IPS DF 4.7 (cell line): ENCODE data around the gene ACSL4.
"Not testable (repeated sequence)": the region's sequence is repeated elsewhere in the genome, so short reads cannot be mapped to it uniquely, and the experiment has no call there.

Experiments
- DNase-seq: peaks from one replicate; pipeline ENCODE4 v3.0.0-alpha.2; 2013; ENCODE audit warnings: low spot score; ENCODE audit errors: extremely low read depth

Gene ACSL4

DNA sequence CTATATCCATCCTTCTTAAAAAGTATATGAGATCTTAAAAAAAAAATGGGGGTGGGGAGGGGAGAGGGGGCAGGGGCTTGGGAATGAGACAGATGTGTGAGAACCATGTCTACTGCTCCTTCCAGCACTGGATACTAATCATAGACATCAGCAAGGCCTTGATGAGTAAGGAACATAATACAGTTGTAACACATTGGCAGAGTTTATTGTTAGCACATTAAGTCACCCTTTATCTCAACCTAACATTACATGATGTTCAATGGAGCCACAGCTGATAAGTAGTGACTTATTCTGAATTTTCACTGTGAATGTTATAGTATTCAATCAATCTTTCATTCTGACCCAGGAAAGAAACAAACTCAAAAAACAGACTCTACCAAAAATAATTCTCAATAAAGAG lies 60.8 kb downstream of the ACSL4 start:
- DNase-seq = no peak

DNA sequence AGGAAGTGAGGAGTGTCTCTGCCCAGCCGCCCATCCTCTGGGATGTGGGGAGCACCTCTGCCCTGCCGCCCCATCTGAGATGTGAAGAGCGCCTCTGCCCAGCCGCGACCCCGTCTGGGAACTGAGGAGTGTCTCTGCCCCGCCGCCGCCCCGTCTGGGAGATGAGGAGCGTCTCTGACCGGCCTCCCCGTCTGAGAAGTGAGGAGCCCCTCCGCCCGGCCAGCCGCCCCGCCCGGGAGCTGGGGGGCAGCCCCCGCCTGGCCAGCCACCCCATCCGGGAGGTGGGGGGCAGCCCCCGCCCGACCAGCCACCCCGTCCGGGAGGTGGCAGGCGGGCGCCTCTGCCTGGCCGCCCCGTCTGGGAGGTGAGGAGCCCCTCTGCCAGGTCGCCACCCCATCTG lies 61.9 kb downstream of the ACSL4 start:
- DNase-seq = not testable (repeated sequence)

DNA sequence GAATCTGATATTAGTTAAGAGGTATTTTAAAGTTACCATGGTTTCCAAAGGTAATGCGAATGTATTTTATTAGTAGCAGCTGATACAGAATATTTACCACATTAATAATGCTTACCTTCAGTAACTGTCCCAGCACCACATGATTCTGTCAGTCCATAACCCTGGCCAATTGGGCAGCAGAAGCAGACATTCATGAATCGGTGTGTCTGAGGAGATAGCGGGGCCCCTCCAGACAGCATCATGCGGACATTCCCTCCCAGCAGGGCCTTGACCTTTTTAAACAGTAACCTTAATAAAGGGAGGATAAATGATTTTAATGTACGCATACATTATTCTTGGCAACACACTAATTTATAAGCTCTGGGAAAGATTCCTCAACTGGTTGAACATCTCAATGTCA lies 65.1 kb downstream of the ACSL4 start:
- no peak for DNase-seq

DNA sequence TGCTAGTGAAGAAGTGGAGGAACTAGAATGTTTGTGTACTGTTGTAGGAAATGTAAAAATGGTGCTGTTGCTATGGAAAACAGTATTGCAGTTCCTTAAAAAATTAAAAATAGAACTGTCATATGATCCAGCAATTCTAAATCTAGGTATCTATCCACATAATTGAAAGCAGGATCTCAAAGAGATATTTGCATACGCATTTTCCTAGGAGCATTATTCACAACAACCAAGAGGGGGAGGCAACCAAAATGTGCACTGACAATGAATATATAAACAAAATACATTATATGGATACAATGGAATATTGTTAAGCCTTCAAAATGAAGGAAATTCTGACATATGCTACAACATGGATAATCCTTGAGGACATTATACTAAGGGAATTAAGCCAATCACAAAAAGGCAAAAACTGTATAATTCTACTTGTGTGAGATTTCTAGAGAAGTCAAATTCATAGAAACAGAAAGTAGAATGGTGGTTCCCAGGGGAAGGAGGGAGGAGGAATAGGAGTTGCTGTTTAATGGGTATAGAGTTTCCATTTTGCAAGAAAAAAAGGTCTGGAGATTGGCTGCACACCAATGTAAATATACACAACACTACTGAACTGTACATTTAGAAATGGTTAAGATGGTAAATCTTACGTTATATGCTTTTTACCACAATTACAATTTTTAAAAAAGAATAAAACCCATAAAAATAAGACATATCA lies 72.5 kb downstream of the ACSL4 start:
- no peak for DNase-seq

DNA sequence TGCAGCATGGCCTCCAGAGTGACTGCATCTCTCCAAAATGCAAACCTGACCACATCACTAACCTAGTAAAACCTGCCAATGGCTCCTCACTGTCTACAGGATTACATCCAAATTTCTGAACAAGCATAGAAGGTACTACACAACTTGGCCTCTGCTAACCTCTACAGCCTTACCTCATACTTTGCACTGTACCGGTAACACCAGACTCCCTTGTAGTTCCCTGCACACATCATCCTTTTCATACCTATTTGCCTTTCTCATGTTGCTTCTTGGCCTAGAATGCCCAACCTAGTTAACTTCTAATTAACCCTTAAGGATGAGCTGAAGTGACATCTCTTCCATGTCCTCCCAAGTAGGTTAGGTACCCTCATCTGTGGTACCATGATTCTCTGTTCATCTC lies 74.7 kb downstream of the ACSL4 start:
- DNase-seq = no peak

DNA sequence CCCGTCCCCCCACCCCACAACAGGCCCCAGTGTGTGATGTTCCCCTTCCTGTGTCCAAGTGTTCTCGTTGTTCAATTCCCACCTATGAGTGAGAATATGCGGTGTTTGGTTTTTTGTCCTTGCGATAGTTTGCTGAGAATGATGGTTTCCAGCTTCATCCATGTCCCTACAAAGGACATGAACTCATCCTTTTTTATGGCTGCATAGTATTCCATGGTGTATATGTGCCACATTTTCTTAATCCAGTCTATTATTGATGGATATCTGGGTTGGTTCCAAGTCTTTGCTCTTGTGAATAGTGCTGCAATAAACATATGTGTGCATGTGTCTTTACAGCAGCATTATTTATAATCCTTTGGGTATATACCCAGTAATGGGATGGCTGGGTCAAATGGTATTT lies 75.7 kb downstream of the ACSL4 start:
- DNase-seq = not testable (repeated sequence)

DNA sequence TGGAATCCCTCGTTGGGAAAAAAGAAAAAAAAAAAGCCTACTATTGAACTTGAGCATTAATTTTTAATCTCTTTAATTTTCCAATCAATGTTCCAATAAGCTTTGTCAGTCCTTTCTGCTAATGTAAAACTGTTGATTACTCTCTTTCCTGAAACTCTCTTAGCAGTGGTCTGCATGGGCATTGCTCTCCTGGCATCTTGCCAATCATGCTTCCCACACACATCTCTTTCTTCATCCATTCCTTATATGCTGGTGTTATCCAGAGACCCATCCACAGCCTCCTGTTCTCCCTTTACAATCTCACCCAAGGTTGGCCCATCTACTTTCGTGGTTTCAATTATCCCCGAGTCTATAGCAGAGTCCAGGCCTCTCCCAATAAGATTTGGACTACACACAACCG lies 76.3 kb downstream of the ACSL4 start:
- DNase-seq = no peak

DNA sequence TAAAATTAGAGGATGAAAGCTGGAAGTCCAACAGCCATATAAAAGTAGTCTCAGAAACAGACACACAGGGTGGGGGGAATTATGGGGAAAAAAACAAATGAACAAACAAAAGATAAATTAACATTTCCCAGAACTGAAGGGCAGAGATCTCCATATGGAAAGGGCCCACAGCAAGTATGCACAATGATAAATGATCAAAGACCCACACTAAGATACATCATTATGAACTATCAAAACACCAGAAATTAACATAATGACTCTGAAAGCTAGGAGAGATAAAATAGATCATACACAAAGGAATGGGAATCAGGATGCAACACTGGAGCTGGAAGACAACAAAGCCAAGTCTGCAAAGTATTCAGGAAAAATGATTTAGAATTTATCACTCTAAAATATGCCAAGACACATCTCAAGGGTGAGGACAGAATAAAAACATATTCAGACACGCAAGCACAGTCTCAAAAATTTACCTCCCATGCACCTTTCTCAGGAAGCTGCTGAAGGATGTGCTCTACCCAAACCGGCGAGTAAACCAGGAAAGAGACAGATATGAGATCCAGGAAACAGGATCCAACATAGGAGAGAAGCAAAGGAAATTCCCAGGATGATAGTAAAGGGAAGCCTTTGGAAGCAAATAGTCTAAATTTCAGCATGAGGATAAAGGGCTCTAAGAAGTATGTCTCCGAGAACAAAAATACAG lies 77.4 kb downstream of the ACSL4 start:
- no peak for DNase-seq

DNA sequence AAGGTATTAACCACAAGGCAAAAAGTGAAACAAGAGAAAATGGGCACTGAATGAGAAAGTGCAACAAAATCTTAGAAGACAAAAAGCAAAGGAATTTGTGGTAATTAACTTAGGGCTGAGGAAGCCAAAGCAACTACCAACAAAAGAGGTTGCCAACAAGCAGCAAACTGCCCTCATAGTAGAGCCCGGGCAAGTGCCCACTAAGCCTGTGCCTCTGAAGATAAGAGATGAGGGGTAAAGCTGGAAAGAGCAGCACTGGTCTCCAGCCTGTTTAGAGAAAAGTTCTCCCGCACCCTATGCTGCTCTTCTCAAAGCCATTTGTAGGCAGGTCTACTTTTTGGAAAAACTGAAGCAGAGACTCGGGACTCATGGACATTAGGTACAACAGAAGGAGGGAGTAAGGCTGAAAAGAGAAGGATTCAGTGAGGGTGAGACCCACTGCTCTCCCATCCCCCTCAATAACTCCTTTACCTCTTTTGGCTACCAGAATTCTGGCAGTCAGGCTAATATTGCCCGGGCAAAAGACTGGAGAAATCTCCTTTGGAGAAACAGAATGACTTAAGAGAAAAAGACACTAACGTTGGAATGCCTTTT lies 78.4 kb downstream of the ACSL4 start:
- DNase-seq = no peak

DNA sequence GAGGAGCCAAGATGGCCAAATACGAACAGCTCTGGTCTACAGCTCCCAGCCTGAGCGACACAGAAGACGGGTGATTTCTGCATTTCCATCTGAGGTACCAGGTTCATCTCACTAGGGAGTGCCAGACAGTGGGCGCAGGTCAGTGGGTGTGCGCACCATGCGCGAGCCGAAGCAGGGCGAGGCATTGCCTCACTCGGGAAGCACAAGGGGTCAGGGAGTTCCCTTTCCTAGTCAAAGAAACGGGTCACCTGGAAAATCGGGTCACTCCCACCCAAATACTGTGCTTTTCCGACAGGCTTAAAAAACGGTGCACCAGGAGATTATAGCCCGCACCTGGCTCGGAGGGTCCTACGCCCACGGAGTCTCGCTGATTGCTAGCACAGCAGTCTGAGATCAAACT lies 88.4 kb downstream of the ACSL4 start:
- not testable (repeated sequence) for DNase-seq

DNA sequence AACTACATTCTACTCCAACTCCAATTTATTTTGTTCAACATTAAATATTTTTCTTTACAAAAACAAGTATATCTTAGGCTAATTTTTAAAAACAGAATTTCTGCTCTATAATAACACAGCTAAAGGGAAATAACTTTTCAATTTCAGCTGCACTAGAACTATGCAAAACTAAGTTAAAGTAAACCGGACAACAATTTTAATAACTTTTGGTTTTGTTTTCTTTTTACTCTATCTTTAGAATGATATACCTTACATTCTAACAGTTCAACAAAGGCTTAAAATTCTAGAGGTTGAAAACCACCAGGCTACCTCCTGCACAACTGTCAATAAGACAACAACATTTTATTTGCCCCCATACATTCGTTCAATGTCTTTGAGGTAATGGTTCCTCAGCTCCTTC lies 89.4 kb downstream of the ACSL4 start:
- no peak for DNase-seq

DNA sequence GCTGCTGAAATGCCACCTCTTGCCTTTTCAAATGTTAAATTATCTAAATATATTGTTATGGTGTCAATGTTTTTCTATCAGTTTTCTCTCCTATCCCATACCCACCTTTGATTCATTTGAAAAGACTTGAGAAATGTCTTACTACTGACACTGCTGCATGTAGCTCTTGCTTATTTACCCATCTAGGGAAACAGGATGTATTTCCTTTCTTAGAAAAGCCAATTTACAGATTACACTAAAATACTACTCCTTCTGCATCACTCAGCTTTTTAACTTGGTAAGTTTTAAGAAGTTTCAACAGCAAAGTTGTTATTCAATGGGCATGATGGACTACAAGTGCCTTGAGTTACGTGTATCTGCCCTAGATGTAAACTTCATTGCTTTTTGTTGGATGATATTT lies 94.9 kb downstream of the ACSL4 start:
- no peak for DNase-seq

DNA sequence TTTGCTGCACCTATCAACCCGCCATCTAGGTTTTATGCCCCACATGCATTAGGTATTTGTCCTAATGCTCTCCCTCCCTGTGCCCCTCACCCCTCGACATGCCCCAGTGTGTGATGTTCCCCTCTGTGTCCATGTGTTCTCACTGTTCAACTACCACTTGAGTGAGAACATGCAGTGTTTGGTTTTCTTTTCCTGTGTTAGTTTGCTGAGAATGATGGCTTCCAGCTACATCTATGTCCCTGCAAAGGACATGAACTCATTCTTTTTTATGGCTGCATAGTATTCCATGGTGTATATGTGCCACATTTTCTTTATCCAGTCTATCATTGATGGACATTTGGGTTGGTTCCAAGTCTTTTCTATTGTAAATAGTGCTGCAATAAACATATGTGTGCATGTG lies 95.6 kb downstream of the ACSL4 start:
- DNase-seq = not testable (repeated sequence)

DNA sequence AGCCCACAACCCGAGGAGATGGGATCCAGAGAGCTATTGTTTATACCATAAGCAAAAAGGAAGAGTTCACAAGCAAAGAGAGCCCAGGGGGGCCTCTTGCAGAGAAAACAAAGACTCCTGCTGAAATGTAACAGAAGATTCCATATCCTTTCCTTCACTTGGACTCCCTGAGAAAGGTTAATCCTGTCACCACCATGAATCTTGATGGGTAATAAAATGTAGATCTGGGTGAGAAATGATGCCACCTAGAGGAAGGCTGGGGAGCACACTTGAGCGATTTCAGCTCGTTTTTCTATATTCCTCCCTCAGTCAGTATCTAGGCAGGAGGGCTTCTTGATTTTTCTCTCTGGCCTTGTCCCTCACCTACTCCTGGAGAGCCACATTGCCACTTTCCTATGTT lies 97.9 kb downstream of the ACSL4 start:
- DNase-seq = no peak

DNA sequence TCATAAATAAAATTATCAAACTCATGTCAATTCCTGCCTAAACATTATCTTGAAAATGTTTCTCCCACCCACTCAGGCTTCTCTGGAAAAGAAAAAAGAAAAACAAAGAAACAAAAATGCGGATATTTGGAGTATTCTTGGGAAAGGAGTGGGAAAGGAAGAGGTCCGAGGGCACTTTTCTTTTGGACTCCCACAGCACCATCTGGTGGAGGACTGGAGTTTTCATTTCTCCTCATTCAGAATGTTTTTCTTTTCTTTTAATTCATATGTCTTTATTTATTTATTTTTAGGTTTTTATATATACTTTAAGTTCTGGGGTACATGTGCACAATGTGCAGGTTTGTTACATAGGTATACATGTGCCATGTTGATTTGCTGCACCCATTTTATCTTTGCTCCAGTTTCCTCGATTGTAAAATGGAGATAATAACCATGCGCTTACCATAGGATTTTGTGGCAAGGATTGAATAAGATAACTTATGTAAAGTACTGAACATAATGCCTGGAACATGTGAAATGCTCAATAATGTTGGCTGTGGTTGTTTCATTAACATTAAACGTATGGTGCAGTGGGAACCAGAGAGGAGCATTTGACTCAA lies 100.1 kb downstream of the ACSL4 start:
- DNase-seq = no peak

DNA sequence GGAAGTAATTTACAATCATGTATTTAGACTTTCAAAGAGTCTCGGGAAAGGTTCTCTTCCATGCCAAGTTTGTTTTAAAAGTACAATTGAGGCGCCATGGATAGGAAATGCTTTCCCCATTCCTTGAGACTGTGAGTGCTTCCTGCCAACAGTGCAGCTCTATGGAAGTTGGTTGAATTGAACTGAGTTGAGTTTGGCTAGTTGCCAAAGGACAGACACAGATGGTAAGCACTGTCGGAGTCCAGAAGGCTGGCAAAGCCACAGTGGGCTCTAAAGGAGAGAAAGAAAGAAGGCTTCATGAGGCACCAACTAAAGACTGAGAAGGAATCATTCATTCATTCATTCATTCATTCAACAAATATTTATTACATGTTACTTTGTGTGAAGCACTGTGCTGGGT lies 103.7 kb downstream of the ACSL4 start:
- DNase-seq = no peak

DNA sequence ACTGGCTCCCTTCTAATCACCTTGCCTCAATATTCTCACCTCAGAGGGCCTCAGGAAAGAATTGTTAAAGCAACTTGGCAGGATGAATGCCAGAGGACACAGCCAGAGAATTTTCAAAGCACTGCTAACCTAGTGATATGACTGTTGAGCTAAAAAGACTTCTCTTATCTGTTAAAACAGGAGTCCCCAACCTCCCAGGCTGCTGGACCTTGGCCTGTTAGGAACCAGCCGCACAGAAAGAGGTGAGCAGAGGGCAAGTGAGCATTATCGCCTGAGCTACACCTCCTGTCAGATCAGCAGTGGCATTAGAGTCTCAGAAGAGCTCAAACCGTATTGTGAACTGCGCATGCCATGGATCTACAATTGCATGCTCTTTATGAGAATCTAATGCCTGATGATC lies 106.4 kb downstream of the ACSL4 start:
- no peak for DNase-seq

DNA sequence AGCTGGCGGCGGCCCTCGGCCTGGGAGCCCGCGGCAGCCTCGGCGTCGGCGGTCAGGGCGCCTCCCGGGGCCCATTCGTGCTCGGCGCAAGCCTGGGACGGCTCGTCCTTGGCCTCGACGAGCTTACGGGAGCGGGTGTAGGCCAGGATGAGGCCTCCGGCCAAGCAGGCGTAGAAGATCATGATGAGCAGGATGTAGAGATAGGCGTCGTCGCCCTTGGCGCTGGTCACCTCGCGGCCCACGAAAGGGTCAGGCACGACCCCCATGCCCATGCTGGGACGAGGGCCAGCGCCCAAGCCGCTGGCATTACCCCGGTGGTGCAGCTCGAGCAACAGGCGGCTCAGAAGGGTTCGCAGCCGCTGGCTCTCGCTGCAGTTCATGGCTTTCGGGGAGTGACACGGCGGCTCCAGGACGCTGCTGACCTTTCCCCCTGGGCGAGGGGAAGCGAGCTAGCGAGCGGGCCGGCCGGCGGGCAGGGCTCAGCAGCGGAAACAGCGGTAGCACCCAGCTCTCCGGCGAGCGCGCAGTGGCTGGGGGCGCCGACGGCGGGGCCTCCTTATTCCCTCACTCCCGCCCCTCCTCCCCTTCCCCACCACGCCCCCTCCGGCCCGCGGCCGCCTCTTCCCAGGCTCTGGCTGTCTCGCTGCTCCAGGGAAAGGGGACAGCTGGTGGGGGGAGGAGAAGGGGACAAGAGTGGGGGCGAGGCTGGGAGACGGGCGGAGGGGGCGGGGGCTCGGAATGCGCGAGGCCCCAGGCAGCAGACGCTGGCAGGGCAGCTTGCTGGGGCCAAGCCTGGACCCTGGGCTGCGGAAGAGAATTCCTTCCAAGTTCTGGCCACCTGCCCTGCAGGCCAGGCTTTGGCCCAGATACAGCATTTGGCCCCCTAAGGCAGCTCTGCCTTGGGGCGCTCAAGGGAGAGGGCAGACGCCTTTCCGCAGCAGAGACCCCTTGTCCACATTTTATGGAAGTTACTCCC lies 108.1 kb downstream of the ACSL4 start, which contains the start of gene KCNE5:
TSS of gene KCNE5 (minus strand) at position 532 of the 976 bp plus-strand sequence. CDS start at position 380, 152 bp downstream.
- DNase-seq = no peak

DNA sequence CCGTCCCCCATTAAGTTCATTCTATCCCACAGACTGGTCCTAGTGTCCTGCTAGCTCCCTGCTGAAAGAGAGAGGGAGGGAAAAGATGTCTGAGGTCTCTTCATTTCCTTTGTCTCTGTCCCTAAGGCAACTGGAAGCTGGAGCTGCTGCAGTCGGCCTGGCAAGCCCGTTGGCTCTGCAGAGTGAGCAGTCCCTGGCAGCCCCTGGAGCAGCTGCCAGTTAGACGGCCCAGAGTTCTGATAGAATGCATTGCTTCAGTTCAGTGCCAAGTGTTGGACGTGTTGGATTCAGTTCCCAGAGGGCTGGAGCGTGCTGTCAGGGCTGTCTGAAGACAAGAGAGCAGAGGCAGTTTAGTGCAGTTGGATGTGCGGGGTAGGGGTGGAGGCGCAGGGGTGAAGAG lies 109.1 kb downstream of the ACSL4 start:
- DNase-seq = no peak

DNA sequence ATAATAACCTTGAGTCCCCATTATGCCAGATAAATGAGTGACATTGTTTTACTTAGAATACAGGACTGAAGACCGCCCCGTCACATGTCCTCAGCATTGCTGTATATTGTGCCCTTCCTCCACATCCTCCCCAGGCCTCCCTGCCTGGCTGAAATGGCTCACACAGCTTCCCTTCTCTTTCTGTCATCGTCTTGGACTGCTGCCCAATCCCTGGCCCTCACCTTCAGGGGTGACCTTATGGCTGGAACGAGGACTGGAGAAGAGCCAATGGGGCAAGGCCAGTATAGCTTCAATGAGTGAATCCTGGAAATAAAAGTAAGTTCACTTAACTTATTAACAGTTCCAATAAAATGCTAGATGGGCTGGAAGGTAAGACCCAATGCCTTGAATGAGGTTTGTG lies 110.8 kb downstream of the ACSL4 start:
- no peak for DNase-seq

DNA sequence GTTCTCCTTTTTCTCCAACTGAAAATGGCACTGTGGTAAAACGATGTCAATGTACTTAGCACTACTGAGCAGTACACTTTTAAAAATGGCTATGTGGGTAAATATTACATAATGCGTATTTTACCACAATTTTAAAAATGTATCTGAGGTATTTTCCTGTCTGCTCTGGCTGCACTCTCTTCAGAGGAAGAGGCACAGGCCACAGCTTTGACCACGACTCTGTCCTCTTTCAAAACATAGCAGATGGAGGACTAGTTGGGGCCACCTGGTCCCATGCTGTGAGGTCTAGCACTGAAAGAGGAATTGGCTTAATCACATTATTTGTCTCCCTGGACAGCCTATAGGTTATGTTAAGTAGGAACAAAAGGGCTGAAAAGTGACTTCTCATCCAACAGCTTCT lies 113.3 kb downstream of the ACSL4 start:
- DNase-seq = no peak
